ENCODE measurements around the gene TP53BP2.
"Not testable (repeated sequence)": the region's sequence is repeated elsewhere in the genome, so short reads cannot be mapped to it uniquely, and the experiment has no call there.

Gene TP53BP2

DNA sequence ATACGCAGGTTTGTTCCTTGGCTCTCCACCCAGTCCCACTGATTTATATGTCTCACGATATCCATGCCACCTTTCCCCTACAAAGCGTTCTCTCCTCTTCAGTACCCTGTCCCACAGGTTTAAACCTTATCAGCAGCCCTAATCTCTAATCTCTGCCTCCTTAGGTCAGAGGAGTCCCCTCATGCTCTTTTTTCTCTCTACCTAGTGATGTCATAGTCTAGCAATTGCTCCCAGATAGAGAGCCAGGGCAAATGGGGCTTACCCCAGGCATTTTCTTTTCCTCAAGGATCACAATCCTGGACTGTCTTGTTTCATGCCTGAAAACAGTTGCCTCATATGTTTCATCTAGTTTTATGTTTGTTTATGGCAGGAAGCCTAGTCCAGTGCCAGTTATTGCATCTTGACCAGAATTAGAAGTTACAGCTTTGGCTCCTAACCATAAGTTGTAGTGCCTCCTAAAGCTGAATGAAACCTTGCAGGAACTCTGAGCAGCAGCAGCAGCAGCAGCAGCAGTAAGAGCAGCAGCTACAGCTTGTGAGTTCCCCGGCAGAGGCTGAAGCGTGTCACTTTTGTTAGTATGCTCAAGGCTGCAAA is 26.7 kb upstream of the TP53BP2 start:
- ATAC-seq (ENCODE audit: low read depth), result no peak
- TF ChIP-seq, protein P1, sequence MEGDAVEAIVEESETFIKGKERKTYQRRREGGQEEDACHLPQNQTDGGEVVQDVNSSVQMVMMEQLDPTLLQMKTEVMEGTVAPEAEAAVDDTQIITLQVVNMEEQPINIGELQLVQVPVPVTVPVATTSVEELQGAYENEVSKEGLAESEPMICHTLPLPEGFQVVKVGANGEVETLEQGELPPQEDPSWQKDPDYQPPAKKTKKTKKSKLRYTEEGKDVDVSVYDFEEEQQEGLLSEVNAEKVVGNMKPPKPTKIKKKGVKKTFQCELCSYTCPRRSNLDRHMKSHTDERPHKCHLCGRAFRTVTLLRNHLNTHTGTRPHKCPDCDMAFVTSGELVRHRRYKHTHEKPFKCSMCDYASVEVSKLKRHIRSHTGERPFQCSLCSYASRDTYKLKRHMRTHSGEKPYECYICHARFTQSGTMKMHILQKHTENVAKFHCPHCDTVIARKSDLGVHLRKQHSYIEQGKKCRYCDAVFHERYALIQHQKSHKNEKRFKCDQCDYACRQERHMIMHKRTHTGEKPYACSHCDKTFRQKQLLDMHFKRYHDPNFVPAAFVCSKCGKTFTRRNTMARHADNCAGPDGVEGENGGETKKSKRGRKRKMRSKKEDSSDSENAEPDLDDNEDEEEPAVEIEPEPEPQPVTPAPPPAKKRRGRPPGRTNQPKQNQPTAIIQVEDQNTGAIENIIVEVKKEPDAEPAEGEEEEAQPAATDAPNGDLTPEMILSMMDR (IDR thresholded peaks at IDR 0.05; ENCODE audit: poor library complexity, severe bottlenecking), result no peak

DNA sequence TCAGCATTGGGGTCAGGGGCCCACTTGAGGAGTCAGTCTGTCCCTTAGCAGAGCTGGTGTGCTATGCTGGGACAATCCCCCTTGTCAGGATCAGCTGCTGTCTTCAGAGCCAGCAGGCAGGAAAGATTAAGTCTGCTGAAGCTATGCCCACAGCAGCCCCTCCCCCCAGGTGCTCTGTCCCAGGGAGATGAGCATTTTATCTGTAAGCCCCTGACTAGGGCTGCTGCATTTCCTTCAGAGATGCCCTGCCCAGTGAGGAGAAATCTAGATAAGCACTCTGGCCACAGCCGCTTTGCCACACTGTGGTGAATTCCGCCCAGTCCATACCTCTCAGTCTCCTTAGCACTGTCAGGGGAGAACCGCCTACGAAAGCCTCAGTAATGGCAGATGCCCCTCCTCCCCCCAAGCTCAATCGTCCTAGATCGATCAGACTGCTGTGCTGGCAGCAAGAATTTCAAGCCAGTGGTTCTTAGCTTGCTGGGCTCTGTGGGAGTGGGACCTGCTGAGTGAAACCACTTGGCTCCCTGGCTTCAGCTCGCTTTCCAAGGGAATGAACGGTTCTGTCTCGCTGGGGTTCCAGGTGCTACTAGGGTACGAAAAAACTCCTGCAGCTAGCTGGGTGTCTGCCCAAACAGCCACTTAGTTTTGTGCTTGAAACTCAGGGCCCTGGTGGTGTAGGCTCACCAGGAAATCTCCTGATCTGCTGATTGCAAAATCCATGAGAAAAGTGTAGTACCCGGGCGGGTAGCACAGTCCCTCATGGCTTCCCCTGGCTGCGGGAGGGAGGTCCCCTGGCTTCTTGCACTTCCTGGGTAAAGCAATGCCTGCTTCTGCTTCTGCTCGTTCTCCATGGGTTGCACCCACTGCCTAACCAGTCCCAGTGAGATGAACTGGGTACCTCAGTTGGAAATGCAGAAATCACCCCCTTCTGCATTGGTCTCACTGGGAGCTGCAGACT is 25.1 kb upstream of the TP53BP2 start:
- no peaks in the 10 kb centered on the region for H3K9me3 ChIP-seq (ENCODE audit: severe bottlenecking)
- TF ChIP-seq, protein P1 (IDR thresholded peaks at IDR 0.05; ENCODE audit: poor library complexity, severe bottlenecking), result no peak
- no peak overlapping the region for H3K4me3 ChIP-seq (ENCODE audit: severe bottlenecking)
- H3K27me3 ChIP-seq (ENCODE audit: insufficient read depth, poor library complexity, severe bottlenecking), result no peaks in the 10 kb centered on the region
- ATAC-seq (ENCODE audit: low read depth) (no peak), DNase-seq (ENCODE audit: low spot score) (no peak)
- no peaks in the 10 kb centered on the region for H3K36me3 ChIP-seq (ENCODE audit: low read depth)
- no peak overlapping the region for H3K27ac ChIP-seq (ENCODE audit: poor library complexity, severe bottlenecking)
- H3K4me1 ChIP-seq (ENCODE audit: insufficient read depth, poor library complexity, severe bottlenecking), result no peaks in the 10 kb centered on the region

More for the DNA sequence above, 26.7 kb upstream of the TP53BP2 start:
- no peak for DNase-seq (ENCODE audit: low spot score)
- no peaks in the 10 kb centered on the region for H3K27me3 ChIP-seq (ENCODE audit: insufficient read depth, poor library complexity, severe bottlenecking)
- H3K4me3 ChIP-seq (ENCODE audit: severe bottlenecking), result no peak overlapping the region
- H3K27ac ChIP-seq (ENCODE audit: poor library complexity, severe bottlenecking), result no peak overlapping the region
- no peaks in the 10 kb centered on the region for H3K36me3 ChIP-seq (ENCODE audit: low read depth)
- no peaks in the 10 kb centered on the region for H3K9me3 ChIP-seq (ENCODE audit: severe bottlenecking)
- no peaks in the 10 kb centered on the region for H3K4me1 ChIP-seq (ENCODE audit: insufficient read depth, poor library complexity, severe bottlenecking)

DNA sequence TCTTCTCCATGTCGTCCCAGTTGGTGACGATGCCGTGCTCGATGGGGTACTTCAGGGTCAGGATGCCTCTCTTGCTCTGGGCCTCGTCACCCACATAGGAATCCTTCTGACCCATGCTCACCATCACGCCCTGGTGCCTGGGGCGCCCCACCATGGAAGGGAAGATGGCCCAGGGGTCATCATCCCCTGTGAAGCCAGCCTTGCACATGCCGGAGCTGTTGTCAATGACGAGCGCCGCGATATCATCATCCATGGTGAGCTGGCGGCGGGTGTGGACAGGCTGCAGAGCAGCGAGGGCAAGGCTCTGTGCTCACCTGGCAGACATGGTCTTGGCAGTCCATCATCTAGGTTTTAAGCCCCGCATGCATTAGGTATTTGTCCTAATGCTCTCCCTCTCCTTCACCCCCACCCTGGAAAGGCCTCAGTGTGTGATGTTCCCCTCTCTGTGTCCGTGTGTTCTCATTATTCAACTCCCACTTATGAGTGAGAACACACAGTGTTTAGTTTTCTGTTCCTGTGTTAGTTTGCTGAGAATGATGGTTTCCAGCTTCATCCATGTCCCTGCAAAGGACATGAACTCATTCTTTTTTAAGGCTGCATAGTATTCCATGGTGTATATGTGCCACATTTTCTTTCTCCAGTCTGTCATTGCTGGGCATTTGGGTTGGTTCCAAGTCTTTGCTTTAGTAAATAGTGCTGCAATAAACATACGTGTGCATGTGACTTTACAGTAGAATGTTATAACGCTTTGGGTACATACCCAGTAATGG is 19.0 kb upstream of the TP53BP2 start:
- not testable (repeated sequence) for DNase-seq (ENCODE audit: low spot score)

DNA sequence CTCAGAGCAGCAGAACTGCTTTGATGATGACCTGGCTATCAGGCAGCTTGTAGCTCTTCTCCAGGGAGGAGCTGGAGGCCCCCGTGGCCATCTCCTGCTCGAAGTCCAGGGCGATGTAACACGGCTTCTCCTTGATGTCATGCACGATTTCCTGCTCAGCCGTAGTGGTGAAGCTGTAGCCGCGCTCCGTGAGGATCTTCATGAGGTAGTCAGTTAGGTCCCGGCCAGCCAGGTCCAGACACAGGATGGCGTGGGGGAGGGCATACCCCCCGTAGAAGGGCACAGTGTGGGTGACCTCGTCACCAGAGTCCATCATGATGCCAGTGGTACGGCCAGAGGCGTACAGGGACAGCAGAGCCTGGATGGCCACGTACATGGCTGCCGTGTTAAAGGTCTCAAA is 18.3 kb upstream of the TP53BP2 start:
- H3K27me3 ChIP-seq (ENCODE audit: insufficient read depth, poor library complexity, severe bottlenecking), result no peaks in the 10 kb centered on the region
- TF ChIP-seq, protein P1 (IDR thresholded peaks at IDR 0.05; ENCODE audit: poor library complexity, severe bottlenecking), result no peak
- H3K9me3 ChIP-seq (ENCODE audit: severe bottlenecking), result no peaks in the 10 kb centered on the region
- no peaks in the 10 kb centered on the region for H3K4me1 ChIP-seq (ENCODE audit: insufficient read depth, poor library complexity, severe bottlenecking)
- no peaks in the 10 kb centered on the region for H3K36me3 ChIP-seq (ENCODE audit: low read depth)
- no peak for ATAC-seq (ENCODE audit: low read depth)
- DNase-seq (ENCODE audit: low spot score), result no peak
- no peak overlapping the region for H3K27ac ChIP-seq (ENCODE audit: poor library complexity, severe bottlenecking)
- no peak overlapping the region for H3K4me3 ChIP-seq (ENCODE audit: severe bottlenecking)

More for the DNA sequence above, 19.0 kb upstream of the TP53BP2 start:
- H3K27ac ChIP-seq (ENCODE audit: poor library complexity, severe bottlenecking); H3K36me3 ChIP-seq (ENCODE audit: low read depth); ATAC-seq (ENCODE audit: low read depth); H3K4me3 ChIP-seq (ENCODE audit: severe bottlenecking); H3K9me3 ChIP-seq (ENCODE audit: severe bottlenecking); H3K27me3 ChIP-seq (ENCODE audit: insufficient read depth, poor library complexity, severe bottlenecking); H3K4me1 ChIP-seq (ENCODE audit: insufficient read depth, poor library complexity, severe bottlenecking): not testable (repeated sequence)

DNA sequence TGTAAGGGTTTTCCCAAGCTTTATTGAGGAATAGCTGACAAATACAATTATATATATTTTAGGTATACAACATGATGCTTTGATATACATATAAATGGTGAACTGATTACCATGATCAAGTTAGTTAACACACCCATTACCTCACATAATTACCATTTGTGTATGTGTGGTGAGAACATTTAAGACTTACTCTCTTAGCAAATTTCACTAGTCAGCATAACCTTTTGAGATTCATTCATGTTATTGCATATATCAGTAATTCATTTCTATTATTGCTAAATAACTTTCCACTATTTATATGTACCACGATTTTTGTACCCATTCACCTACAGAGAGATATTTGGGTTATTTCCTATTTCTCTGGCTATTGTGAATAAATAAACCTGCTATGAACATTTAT is 16.2 kb upstream of the TP53BP2 start:
- Histone ChIP-seq H3K27me3 (ENCODE audit: insufficient read depth, poor library complexity, severe bottlenecking) (no peaks in the 10 kb centered on the region), H3K4me1 (ENCODE audit: insufficient read depth, poor library complexity, severe bottlenecking) (no peaks in the 10 kb centered on the region), H3K4me3 (ENCODE audit: severe bottlenecking) (no peak overlapping the region), H3K36me3 (ENCODE audit: low read depth) (no peaks in the 10 kb centered on the region), H3K9me3 (ENCODE audit: severe bottlenecking) (no peaks in the 10 kb centered on the region), H3K27ac (ENCODE audit: poor library complexity, severe bottlenecking) (no peak overlapping the region)
- TF ChIP-seq, protein P1 (IDR thresholded peaks at IDR 0.05; ENCODE audit: poor library complexity, severe bottlenecking), result no peak
- DNase-seq (ENCODE audit: low spot score) (no peak), ATAC-seq (ENCODE audit: low read depth) (no peak)

Data from RWPE2 (cell line).